Measurements from ENCODE around the gene FRMD1. TPM values are rescaled to one million over a fixed set of nuclear protein-coding genes. Genes with fewer than 3 reads are reported as not detected.

FRMD1 gene
- total RNA-seq, 1 donor from 2014 or later, result not detected

GRCh38 chr6:168037856-168038255 lies 41.2 kb downstream of the FRMD1 start:
- no peak for DNase-seq (ENCODE audit: low spot score)
- intact Hi-C loops (cut with DNase I), result no loop called here

- intact Hi-C loops (cut with DNase I), result no loop called here
- no peak for DNase-seq (ENCODE audit: low spot score)
Measured at GRCh38 chr6:168037242-168037641, 41.8 kb downstream of the FRMD1 start.

- intact Hi-C loops (cut with DNase I), result no loop called here
- DNase-seq (ENCODE audit: low spot score), result no peak
Measured at GRCh38 chr6:168035661-168036545, 43.1 kb downstream of the FRMD1 start.

- intact Hi-C loops (cut with DNase I), result no loop called here
- DNase-seq (ENCODE audit: low spot score), result no peak
Measured at GRCh38 chr6:168035098-168035660, 43.8 kb downstream of the FRMD1 start.

- intact Hi-C loops (cut with DNase I), result loop anchor here (5.0 kb wide), 1 partner anchor 42 kb away; no protein-coding TSS in a partner anchor
Measured at GRCh38 chr6:168034537-168034936, 44.5 kb downstream of the FRMD1 start.

GRCh38 chr6:168033791-168034190 lies 45.2 kb downstream of the FRMD1 start:
- intact Hi-C loops (cut with DNase I), result loop anchor here (5.0 kb wide), 1 partner anchor 41 kb away; no protein-coding TSS in a partner anchor
- no peak for DNase-seq (ENCODE audit: low spot score)

More at GRCh38 chr6:168034537-168034936, 44.5 kb downstream of the FRMD1 start:
- DNase-seq (ENCODE audit: low spot score), result no peak

GRCh38 chr6:168032005-168032760 lies 46.8 kb downstream of the FRMD1 start:
- peak; percentile 67 for DNase-seq (ENCODE audit: low spot score)
- intact Hi-C loops (cut with DNase I), result loop anchor here (5.0 kb wide), 1 partner anchor 40 kb away; no protein-coding TSS in a partner anchor

GRCh38 chr6:168031411-168031971 lies 47.5 kb downstream of the FRMD1 start:
- peak; percentile 66 for DNase-seq (ENCODE audit: low spot score)
- intact Hi-C loops (cut with DNase I), result loop anchor here (5.0 kb wide), 1 partner anchor 39 kb away; no protein-coding TSS in a partner anchor

- intact Hi-C loops (cut with DNase I), result loop anchor here (5.0 kb wide), 1 partner anchor 39 kb away; no protein-coding TSS in a partner anchor
- peak; percentile 44 for DNase-seq (ENCODE audit: low spot score)
Measured at GRCh38 chr6:168030908-168031307, 48.1 kb downstream of the FRMD1 start.

GRCh38 chr6:168030218-168030746 lies 48.7 kb downstream of the FRMD1 start:
- DNase-seq (ENCODE audit: low spot score), result peak; percentile 41
- intact Hi-C loops (cut with DNase I), result loop anchor here (5.0 kb wide), 1 partner anchor 38 kb away; no protein-coding TSS in a partner anchor

- peak; percentile 68 for DNase-seq (ENCODE audit: low spot score)
- intact Hi-C loops (cut with DNase I), result loop anchor here (5.0 kb wide), 1 partner anchor 37 kb away; no protein-coding TSS in a partner anchor
Measured at GRCh38 chr6:168029459-168030217, 49.4 kb downstream of the FRMD1 start.

- DNase-seq (ENCODE audit: low spot score), result peak; percentile 36
- intact Hi-C loops (cut with DNase I), result no loop called here
Measured at GRCh38 chr6:168028181-168028580, 50.8 kb downstream of the FRMD1 start.

- DNase-seq (ENCODE audit: low spot score), result peak; percentile 36
- intact Hi-C loops (cut with DNase I), result no loop called here
Measured at GRCh38 chr6:168027521-168027920, 51.5 kb downstream of the FRMD1 start.

- peak; percentile 33 for DNase-seq (ENCODE audit: low spot score)
- intact Hi-C loops (cut with DNase I), result no loop called here
Measured at GRCh38 chr6:168026925-168027324, 52.1 kb downstream of the FRMD1 start.

- intact Hi-C loops (cut with DNase I), result no loop called here
- DNase-seq (ENCODE audit: low spot score), result peak; percentile 72
Measured at GRCh38 chr6:168025831-168026710, 52.9 kb downstream of the FRMD1 start.

- DNase-seq (ENCODE audit: low spot score), result peak; percentile 2
- intact Hi-C loops (cut with DNase I), result no loop called here
Measured at GRCh38 chr6:168024951-168025510, 54.0 kb downstream of the FRMD1 start.

Data from cardiac septum (tissue), 1 donor.